Measurements from ENCODE around the gene PPP1R12C.
"Not testable (repeated sequence)": the region's sequence is repeated elsewhere in the genome, so short reads cannot be mapped to it uniquely, and the experiment has no call there.

Gene PPP1R12C

GRCh38 chr19:55113570-55114039 is 3.8 kb downstream of the PPP1R12C start:
- FAIRE-seq (no peak), DNase-seq (ENCODE audit: extremely low spot score, insufficient read length, low read depth) (no peak)

DNA sequence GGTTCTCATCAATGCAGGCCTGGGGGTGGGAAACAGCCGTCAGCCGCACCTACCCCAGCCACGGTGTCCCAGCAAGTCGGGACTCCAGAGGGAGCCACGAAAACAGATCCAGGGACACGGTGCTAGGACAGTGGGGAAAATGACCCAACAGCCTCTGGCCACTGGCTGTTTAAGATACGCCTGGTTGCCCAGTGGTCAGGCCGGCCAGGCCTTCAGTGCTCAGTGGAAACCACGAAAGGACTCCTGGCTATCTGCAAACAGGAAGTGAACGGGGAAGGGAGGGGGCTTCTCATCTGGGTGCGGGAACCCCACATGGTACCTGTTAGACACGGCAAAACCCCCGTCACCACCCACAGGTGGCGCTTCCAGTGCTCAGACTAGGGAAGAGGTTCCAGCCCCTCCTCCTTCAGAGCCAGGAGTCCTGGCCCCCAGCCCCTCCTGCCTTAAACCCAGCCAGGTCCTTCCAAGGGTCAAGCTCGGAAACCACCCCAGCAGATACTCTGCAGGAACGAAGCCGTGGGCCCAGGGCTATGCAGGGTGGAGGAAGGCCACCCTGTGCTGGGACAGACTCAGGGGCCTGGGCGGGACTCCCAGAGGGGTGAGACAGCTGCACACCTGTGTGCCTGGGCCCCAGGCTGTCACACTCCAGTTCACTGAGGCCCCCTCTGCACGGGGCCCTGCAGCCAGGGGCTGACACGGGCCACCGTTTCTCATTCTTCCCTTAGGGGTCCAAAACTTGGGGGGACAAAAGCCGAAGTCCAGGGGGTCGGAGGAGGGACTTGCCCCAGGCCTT is 4.5 kb downstream of the PPP1R12C start:
- no peak for DNase-seq (ENCODE audit: extremely low spot score, insufficient read length, low read depth)
- no peak for FAIRE-seq

DNA sequence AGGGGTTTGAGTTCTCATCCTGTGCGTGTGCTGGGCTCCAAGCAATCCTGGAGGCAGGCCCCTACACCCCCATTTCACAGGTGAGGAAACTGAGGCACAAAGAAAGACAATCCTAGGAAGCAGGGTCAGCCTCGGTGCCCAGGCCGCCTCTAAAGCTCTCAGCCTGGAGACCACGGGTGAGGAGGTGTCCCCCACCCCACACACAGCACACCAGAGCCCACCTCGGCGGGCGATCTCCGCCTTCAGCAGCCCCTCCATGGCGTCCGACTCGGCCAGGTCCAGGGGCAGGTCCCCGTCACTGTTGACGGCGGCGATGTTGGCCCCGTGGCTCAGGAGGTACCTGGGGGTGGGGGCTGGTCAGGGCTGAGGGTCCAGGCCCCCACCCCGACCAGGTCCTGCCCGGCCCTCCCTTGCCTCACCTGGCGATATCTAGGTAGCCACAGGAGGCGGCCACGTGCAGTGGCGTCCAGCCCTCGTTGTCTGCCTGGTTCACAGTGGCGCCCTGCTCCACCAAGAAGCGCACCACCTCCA is 5.1 kb downstream of the PPP1R12C start:
- no peak for DNase-seq (ENCODE audit: extremely low spot score, insufficient read length, low read depth)
- FAIRE-seq: no peak

DNA sequence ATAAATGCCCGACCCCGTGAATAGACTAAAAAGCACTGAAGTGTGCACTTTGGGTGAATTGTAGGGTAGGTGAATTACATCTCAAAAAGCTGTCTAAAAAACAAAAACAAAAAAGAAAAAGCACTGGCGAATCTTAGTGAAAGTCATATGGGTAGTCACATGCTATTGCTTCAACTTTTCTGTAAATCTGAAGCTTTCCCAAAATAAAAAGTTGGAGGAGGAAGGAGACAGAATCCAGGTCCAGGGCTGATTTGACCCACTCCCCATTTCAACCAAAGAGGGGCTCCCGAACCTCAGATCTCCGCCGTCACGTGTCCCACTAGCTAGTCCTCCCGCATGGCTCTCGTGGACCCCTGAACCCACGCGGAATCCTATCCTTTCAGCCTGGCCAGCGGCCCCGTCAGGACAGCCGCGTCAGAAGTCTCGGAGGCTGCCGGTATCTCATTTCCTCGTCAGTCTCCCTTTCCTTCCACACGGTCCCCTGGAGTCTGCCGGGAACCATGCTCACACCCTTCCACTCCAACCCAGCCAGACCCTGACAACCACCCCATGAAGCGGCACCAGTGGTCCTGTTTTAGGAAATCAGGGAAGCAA is 6.1 kb downstream of the PPP1R12C start:
- FAIRE-seq: no peak
- DNase-seq (ENCODE audit: extremely low spot score, insufficient read length, low read depth): no peak

- FAIRE-seq: no peak
- no peak for DNase-seq (ENCODE audit: extremely low spot score, insufficient read length, low read depth)
Measured at GRCh38 chr19:55109527-55110291, 7.7 kb downstream of the PPP1R12C start.

DNA sequence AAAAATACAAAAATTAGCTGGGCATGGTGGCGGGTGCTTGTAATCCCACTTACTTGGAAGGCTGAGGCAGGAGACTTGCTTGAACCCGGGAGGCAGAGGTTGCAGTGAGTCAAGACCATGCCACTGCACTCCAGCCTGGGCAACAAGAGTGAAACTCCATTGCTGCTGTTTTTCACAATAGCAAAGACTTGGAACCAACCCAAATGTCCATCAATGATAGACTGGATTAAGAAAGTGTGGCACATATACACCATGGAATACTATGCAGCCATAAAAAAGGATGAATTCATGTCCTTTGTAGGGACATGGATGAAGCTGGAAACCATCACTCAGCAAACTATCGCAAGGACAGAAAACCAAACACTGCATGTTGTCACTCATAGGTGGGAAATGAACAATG is 10.2 kb downstream of the PPP1R12C start:
- not testable (repeated sequence) for FAIRE-seq; DNase-seq (ENCODE audit: extremely low spot score, insufficient read length, low read depth)

DNA sequence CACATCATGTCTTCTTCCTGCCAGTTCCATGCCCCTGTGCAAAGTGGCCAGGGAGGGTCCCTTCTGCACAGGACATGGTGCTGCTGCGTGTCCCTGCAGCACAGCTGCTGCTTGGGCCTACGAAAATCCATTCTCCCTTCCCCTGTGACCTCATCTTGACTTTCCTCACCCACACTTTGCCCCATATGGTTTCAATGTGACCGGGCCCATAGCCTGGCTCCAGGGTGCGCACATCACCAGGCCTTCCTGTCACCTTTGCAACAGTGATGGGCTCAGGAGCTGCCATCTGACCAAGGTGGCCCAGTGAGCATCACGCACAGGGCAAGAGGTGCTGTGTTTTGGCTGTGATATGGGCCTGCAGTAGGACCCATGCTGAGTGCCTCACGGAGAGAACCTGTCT is 10.8 kb downstream of the PPP1R12C start:
- FAIRE-seq (no peak), DNase-seq (ENCODE audit: extremely low spot score, insufficient read length, low read depth) (no peak)

DNA sequence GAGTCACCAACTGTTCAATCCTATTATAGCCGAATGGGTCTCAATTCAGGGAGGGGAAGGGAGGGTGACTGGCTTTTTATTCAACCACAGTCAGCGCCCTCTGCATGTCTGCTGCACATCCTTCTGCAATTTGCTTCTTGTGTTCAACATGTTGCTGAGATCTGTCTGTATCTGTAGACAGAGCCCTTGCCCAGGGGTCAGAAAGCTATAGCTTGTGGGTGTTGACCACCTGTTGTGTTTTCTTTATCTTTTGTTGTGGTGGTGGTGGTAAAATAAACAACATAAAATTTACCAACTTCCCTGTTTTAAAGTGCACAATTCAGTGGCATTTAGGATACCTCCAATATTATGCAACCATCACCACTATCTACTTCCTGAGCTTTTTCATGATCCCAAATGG is 12.2 kb downstream of the PPP1R12C start:
- no peak for DNase-seq (ENCODE audit: extremely low spot score, insufficient read length, low read depth)
- FAIRE-seq: no peak

GRCh38 chr19:55103190-55103589 is 14.2 kb downstream of the PPP1R12C start:
- no peak for FAIRE-seq

GRCh38 chr19:55101261-55101660 is 16.2 kb downstream of the PPP1R12C start:
- DNase-seq (ENCODE audit: extremely low spot score, insufficient read length, low read depth): no peak
- FAIRE-seq: no peak

More at GRCh38 chr19:55103190-55103589, 14.2 kb downstream of the PPP1R12C start:
- no peak for DNase-seq (ENCODE audit: extremely low spot score, insufficient read length, low read depth)

DNA sequence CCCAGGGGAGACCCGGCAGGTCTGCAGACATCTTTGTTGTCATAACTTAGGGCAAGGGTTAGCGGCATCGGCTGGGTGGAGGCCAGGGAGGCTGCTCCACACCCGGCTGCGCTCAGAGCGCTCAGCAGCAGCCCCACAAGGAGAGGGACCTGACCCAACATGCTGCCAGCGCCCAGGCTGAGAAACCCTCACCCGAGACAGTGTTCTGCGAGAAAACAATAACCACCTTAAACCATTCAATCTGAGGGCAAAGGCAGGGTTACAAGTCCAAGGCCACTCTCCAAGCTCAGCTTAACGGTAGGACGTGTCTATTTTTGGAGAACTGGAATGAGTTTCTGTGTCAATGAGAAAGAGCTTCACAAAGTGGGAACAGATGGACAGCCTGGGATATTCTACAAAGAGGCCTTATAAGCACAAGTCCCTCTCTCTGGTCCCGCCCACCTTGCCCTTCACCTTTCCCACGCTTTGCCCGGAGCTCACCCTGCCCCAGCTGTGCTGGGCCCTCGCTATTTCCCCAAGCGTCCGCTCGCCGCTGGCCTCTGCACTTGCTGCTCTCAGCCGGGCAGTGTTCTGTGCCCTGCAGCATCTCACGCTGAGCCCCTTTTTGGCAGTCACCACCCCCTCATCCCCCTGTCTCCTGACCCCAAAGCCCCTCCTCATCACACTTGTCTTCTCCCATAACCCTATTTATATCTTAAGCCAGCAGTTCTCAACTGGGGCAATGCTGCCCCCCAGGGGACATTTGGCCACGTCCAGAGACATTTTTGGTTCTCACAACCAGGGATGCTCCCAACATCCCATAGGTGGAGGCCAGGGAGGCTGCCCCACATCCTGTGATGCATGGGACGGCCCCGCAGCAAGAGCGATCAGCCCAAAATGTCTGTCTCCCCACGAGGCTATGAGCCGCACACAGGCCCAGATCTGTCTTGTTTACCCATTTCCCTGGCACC is 17.6 kb downstream of the PPP1R12C start:
- FAIRE-seq: no peak
- DNase-seq (ENCODE audit: extremely low spot score, insufficient read length, low read depth): no peak

GRCh38 chr19:55098716-55099556 is 18.5 kb downstream of the PPP1R12C start:
- DNase-seq (ENCODE audit: extremely low spot score, insufficient read length, low read depth) (no peak), FAIRE-seq (no peak)

- FAIRE-seq (no peak), DNase-seq (ENCODE audit: extremely low spot score, insufficient read length, low read depth) (no peak)
Measured at GRCh38 chr19:55097864-55098715, 19.3 kb downstream of the PPP1R12C start.

DNA sequence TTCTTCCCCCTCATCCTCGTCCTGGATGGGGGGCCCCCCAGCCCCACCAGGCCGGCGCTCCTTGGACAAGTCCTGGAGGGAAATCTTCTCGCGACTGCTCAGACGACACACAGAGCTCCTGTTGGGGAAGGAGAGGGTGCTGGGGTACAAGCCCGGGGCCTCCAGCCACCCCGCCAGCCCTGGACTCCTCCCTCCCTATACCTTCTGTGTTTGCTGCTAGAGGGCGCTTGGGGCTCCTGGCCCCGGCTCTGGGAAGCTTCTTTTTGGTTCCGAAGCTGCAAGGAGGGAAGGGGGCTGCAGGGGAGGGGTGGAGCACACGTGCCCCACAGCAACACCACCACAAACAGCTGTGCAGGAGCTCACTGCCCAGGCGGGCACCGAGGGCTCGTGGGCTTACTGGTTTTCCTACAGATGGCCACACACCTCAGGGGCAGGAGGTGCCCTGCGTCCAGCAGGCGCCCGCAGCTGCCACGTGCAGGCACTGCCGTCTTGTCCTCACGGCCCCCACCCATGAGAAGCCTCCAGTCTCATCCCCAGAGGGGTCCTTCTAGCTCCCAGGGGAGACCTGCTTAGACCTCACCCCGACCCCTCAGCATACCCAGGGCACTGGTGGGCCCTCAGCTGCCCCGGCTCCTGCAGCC is 21.3 kb downstream of the PPP1R12C start:
- DNase-seq (ENCODE audit: extremely low spot score, insufficient read length, low read depth) (no peak), FAIRE-seq (no peak)

GRCh38 chr19:55095260-55096060 is 22.0 kb downstream of the PPP1R12C start:
- DNase-seq (ENCODE audit: extremely low spot score, insufficient read length, low read depth): no peak
- FAIRE-seq: no peak

DNA sequence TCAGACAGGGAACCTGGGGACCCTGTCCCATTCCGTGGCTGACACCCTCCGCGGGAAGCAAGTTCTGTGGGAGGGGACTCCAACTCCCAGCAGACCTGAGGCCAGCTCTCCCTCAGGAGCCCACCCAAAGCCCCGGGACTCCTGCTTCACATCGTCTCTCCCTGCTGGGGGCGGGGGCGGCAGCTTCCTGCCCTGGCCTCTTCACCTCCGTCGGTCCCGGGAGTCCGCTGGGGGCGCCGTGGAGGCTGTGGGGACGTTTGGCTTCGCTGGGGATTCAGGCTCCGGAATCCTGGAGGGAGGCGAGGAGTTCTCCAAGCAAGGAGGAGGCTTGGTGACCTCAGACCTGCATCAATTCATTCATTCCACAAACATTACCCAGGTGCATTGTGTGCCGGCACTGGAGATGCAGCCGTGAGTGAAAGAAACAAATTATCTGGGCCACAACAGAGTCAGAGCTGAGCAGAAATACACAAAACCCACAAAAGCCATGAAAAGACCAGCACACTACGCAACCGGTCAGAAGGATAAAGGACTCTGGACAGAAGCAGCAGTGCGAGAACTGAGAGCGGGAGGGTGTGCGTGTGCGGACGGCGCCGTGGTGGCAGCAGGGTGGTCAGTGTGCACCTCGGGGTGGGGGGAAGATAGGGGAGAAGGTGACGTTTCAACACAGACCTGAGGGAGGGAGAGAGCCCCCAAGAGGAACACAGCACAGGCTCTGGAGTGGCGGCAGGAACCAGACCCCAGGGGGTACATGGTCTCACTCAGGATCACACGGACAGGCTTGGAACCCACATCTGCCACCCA is 22.8 kb downstream of the PPP1R12C start:
- FAIRE-seq (no peak), DNase-seq (ENCODE audit: extremely low spot score, insufficient read length, low read depth) (no peak)
